Neural cell (in vitro differentiated cells): Measurements from ENCODE around the gene ARHGAP25. TPM values are rescaled to one million over a fixed set of nuclear protein-coding genes. Genes with fewer than 3 reads are reported as not detected.

Experiments used
- H2AFZ ChIP-seq: fragments of 200-600, 300-800 bp; sonication (generic), shearing (Covaris generic); 2 replicates; pipeline ENCODE4 v1.6.0; 2014; ENCODE audit warnings: low read depth, mild to moderate bottlenecking, antibody characterized with exemption, low read length, moderate library complexity
- H3F3A ChIP-seq: fragments of 200-600 bp; shearing (Covaris generic); 2 replicates; pipeline ENCODE4 v1.6.1; 2016; ENCODE audit warnings: mild to moderate bottlenecking, moderate library complexity, mixed read lengths, antibody characterized with exemption, low read length; ENCODE audit not compliant: insufficient read depth, poor library complexity, severe bottlenecking
- H3K27ac ChIP-seq: fragments of 200-600, 300-800 bp; sonication (generic), shearing (Covaris generic); 2 replicates; pipeline ENCODE4 v1.5.1; 2014; ENCODE audit warnings: mild to moderate bottlenecking, low read length, moderate library complexity
- H3K27me3 ChIP-seq: fragments of 300-800, 200-600 bp; sonication (generic), shearing (Covaris generic); 2 replicates; pipeline ENCODE4 v1.6.0; 2014; ENCODE audit warnings: mild to moderate bottlenecking, low read depth, low read length, moderate library complexity; ENCODE audit not compliant: insufficient read depth
- H3K36me3 ChIP-seq: fragments of 300-800, 200-600 bp; sonication (generic), shearing (Covaris generic); 2 replicates; pipeline ENCODE4 v1.5.1; 2014; ENCODE audit warnings: mild to moderate bottlenecking, antibody characterized with exemption, low read length, moderate library complexity; ENCODE audit not compliant: insufficient read depth
- H3K4me2 ChIP-seq: fragments of 300-800, 200-600 bp; sonication (generic), shearing (Covaris generic); 2 replicates; pipeline ENCODE4 v1.6.0; 2014; ENCODE audit warnings: mild to moderate bottlenecking, low read length
- H3K4me3 ChIP-seq: fragments of 300-800, 200-600 bp; sonication (generic), shearing (Covaris generic); 2 replicates; pipeline ENCODE4 v1.5.1; 2014; ENCODE audit warnings: mild to moderate bottlenecking, low read length, moderate library complexity
- H3K79me2 ChIP-seq: fragments of 200-600 bp; shearing (Covaris generic); replicated peaks from 2 replicates; pipeline ENCODE4 v1.6.0; 2014; ENCODE audit warnings: mild to moderate bottlenecking, low read length, moderate library complexity; ENCODE audit not compliant: insufficient read depth
- H3K9ac ChIP-seq: fragments of 300-800, 200-600 bp; sonication (generic), shearing (Covaris generic); 2 replicates; pipeline ENCODE4 v1.6.1; 2016; ENCODE audit warnings: mild to moderate bottlenecking, low read length, mixed read lengths
- H3K9me2 ChIP-seq: fragments of 200-600 bp; shearing (Covaris generic); 2 replicates; pipeline ENCODE4 v1.6.1; 2016; ENCODE audit warnings: mild to moderate bottlenecking, low read length, mixed read lengths; ENCODE audit not compliant: insufficient read depth
- H3K9me3 ChIP-seq: fragments of 200-600, 300-800 bp; sonication (generic), shearing (Covaris generic); 2 replicates; pipeline ENCODE4 v1.6.1; 2016; ENCODE audit warnings: mild to moderate bottlenecking, mixed run types, low read length, moderate library complexity, mixed read lengths
- H4K20me1 ChIP-seq: fragments of 200-600 bp; shearing (Covaris generic); 2 replicates; pipeline ENCODE4 v1.6.1; 2016; ENCODE audit warnings: mild to moderate bottlenecking, mixed run types; ENCODE audit not compliant: insufficient read depth
- EP300 ChIP-seq: fragments of 450-650 bp; conservative IDR thresholded peaks from 2 replicates; pipeline ENCODE4 v1.6.1; 2014; ENCODE audit warnings: antibody characterized with exemption, mild to moderate bottlenecking, moderate library complexity; ENCODE audit not compliant: poor library complexity, severe bottlenecking
- EZH2 ChIP-seq: fragments of 200-600, 300-800 bp; shearing (Covaris generic), sonication (generic); IDR thresholded peaks from 2 replicates; pipeline ENCODE4 v1.6.1; 2014; ENCODE audit warnings: antibody characterized with exemption, low read length, borderline replicate concordance, mild to moderate bottlenecking; ENCODE audit not compliant: insufficient read depth, poor library complexity, severe bottlenecking
- MXI1 ChIP-seq: fragments of 450-650 bp; conservative IDR thresholded peaks from 2 replicates; pipeline ENCODE4 v1.6.1; 2014; ENCODE audit warnings: antibody characterized with exemption, mild to moderate bottlenecking; ENCODE audit not compliant: poor library complexity, severe bottlenecking
- POLR2AphosphoS5 ChIP-seq: IDR thresholded peaks from 2 replicates; pipeline ENCODE4 v1.6.1; 2012
- RAD21 ChIP-seq: fragments of 450-650 bp; conservative IDR thresholded peaks from 2 replicates; pipeline ENCODE4 v1.6.1; 2014; ENCODE audit warnings: antibody characterized with exemption, mild to moderate bottlenecking, moderate library complexity
- REST ChIP-seq: IDR thresholded peaks from 2 replicates; pipeline ENCODE4 v1.6.1; 2012; ENCODE audit warnings: borderline replicate concordance
- SMC3 ChIP-seq: fragments of 450-650 bp; conservative IDR thresholded peaks from 2 replicates; pipeline ENCODE4 v1.6.1; 2014; ENCODE audit warnings: antibody characterized with exemption, mild to moderate bottlenecking, moderate library complexity; ENCODE audit not compliant: poor library complexity
- TAF1 ChIP-seq: IDR thresholded peaks from 2 replicates; pipeline ENCODE4 v1.6.1; 2012; ENCODE audit warnings: low read depth
- polyA plus RNA-seq: library from polyadenylated mRNA; depleted of rRNA; stranded (reverse); fragments of >200 nt; gene quantifications from 2 replicates; pipeline ENCODE4 v1.2.3, GENCODE V29; 2014
- TF ChIP-seq, protein P1 (sequence below): fragments of 450-650 bp; IDR thresholded peaks from 2 replicates; pipeline ENCODE4 v1.5.1; 2014; ENCODE audit warnings: antibody characterized with exemption, mild to moderate bottlenecking, moderate library complexity; ENCODE audit not compliant: poor library complexity, severe bottlenecking

The ARHGAP25 gene
- polyA plus RNA-seq, 1 donor from 2014 or later = not detected

DNA sequence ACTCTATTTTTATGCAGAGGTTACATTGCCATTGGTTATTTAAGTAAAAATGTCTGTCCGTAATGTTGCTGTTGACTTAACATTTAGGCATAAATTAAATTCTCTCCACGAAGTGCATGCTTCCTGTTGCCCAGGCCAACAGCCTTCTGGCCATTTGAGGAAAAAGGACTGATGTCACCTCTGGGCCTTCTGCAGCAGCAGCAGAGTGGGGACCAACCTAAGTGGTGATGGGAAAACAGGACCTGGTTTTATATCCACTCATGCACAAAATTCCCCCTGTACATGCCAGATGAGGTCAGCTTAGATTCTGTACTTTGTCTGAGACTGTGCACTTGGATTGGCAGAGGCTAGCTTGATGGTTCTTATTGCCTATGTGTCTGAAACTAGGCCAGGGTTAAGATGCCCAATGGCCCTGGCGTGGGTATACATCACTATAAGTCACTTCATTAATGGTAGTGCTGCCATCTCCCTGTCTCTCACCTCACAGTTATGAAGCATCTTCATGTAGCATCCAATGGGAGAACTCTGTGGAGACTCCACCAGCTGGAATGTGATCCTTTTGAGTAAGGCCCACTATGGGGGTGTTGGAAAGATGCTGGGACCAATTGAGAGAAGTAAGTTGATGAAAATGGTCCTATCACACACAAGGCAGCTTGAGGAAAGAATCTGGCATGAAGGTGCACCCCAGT lies 4.4 kb downstream of the ARHGAP25 start:
- Histone ChIP-seq H3K9ac (no peak overlapping the region), H3K79me2 (no peaks in the 10 kb centered on the region), H3K27ac (no peak overlapping the region), H3K27me3 (no peaks in the 10 kb centered on the region), H3F3A (no peaks in the 10 kb centered on the region), H3K9me3 (no peaks in the 10 kb centered on the region), H4K20me1 (no peaks in the 10 kb centered on the region), H3K4me2 (no peak overlapping the region), H3K9me2 (no peaks in the 10 kb centered on the region), H3K4me3 (no peak overlapping the region), H3K36me3 (no peaks in the 10 kb centered on the region), H2AFZ (no peak overlapping the region)
- TF ChIP-seq MXI1 (no peak), SMC3 (no peak), EZH2 (no peak), REST (no peak), RAD21 (no peak), EP300 (no peak), POLR2AphosphoS5 (no peak)
- TF ChIP-seq, protein P1, sequence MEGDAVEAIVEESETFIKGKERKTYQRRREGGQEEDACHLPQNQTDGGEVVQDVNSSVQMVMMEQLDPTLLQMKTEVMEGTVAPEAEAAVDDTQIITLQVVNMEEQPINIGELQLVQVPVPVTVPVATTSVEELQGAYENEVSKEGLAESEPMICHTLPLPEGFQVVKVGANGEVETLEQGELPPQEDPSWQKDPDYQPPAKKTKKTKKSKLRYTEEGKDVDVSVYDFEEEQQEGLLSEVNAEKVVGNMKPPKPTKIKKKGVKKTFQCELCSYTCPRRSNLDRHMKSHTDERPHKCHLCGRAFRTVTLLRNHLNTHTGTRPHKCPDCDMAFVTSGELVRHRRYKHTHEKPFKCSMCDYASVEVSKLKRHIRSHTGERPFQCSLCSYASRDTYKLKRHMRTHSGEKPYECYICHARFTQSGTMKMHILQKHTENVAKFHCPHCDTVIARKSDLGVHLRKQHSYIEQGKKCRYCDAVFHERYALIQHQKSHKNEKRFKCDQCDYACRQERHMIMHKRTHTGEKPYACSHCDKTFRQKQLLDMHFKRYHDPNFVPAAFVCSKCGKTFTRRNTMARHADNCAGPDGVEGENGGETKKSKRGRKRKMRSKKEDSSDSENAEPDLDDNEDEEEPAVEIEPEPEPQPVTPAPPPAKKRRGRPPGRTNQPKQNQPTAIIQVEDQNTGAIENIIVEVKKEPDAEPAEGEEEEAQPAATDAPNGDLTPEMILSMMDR = no peak

GRCh38 chr2:68739595-68740399 lies 5.2 kb downstream of the ARHGAP25 start:
- no peak for TF ChIP-seq MXI1
- no peak for TF ChIP-seq REST
- no peak for TF ChIP-seq SMC3
- TF ChIP-seq POLR2AphosphoS5 = no peak
- no peak for TF ChIP-seq TAF1
- TF ChIP-seq, protein P1 = no peak
- no peak for TF ChIP-seq RAD21
- no peak for TF ChIP-seq EP300
- no peak for TF ChIP-seq EZH2
- no peak overlapping the region for H3K4me2 ChIP-seq

More at GRCh38 chr2:68739595-68740399, 5.2 kb downstream of the ARHGAP25 start:
- no peaks in the 10 kb centered on the region for H3K9me2 ChIP-seq
- no peaks in the 10 kb centered on the region for H3K27me3 ChIP-seq
- no peak overlapping the region for H2AFZ ChIP-seq
- H3K79me2 ChIP-seq = no peaks in the 10 kb centered on the region
- no peak overlapping the region for H3K27ac ChIP-seq
- H3K9ac ChIP-seq = no peak overlapping the region
- H4K20me1 ChIP-seq = no peaks in the 10 kb centered on the region
- H3K36me3 ChIP-seq = no peaks in the 10 kb centered on the region
- no peaks in the 10 kb centered on the region for H3F3A ChIP-seq
- no peaks in the 10 kb centered on the region for H3K9me3 ChIP-seq
- H3K4me3 ChIP-seq = no peak overlapping the region
